HG03159 (cell line): ENCODE data around the gene GPATCH3.
A peak's percentile ranks its signal among the peaks of the same experiment; 100 is the strongest.
"Not testable (repeated sequence)": the region's sequence is repeated elsewhere in the genome, so short reads cannot be mapped to it uniquely, and the experiment has no call there.

Source experiments
- ATAC-seq: cut with Tn5 transposase; IDR thresholded peaks from one replicate; pipeline ENCODE4 v1.9.1; 2021; ENCODE audit warnings: mild to moderate bottlenecking, moderate library complexity; ENCODE audit not compliant: unreplicated experiment

The GPATCH3 gene, protein sequence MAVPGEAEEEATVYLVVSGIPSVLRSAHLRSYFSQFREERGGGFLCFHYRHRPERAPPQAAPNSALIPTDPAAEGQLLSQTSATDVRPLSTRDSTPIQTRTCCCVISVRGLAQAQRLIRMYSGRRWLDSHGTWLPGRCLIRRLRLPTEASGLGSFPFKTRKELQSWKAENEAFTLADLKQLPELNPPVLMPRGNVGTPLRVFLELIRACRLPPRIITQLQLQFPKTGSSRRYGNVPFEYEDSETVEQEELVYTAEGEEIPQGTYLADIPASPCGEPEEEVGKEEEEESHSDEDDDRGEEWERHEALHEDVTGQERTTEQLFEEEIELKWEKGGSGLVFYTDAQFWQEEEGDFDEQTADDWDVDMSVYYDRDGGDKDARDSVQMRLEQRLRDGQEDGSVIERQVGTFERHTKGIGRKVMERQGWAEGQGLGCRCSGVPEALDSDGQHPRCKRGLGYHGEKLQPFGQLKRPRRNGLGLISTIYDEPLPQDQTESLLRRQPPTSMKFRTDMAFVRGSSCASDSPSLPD

DNA sequence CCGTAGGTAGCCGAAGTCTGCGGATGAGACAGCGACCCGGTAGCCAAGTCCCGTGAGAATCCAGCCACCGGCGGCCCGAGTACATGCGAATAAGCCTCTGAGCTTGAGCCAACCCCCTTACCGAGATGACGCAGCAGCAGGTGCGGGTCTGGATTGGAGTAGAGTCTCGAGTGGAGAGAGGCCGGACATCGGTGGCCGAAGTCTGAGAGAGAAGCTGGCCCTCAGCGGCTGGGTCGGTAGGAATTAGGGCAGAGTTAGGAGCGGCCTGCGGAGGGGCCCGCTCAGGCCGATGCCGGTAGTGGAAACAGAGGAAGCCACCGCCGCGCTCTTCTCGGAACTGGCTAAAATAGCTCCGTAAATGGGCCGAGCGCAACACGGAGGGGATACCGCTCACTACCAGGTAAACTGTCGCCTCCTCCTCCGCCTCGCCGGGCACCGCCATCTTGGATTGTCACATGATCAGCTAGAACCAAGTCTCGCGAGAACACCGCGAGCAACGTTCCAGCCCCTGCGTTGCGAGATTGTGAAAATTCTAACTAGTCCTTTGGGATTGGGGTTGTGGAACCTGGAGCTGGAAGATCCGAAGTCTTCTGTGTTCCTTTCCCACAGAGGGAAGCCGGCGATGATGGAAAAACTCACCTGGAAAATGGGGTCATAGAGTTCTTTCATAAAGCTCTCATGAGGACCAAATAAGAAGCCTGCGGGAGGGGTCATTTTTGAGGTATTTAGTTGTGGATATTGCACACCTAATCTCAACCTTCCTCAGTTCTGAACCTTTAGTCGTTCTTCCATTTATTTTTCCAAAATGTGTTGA is at the start of gene GPATCH3:
TSS of gene GPATCH3 (minus strand) at position 467 of the 814 bp plus-strand sequence. CDS start at position 442, 25 bp downstream.
- ATAC-seq = peak; percentile 78

DNA sequence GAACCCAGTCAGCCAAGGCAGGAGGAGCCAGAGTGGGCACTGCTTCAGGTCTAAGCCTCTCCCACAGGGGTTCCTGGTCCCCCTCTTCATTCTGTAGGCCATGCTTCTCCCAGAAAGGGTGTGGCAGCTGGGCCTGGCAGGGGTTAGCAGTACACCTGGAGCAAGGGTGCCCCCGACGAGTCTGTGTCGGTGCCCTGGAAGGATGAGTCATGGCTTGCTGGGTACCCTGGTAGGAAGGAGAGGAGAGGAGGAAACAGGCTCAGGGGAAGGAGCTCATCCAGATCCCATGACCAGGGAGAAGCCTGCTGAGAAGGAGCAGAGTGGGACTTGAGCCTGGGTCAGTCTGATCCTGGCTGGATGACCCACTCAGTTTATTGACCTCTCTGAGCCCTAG is 49.7 kb upstream of the GPATCH3 start:
- no peak for ATAC-seq

DNA sequence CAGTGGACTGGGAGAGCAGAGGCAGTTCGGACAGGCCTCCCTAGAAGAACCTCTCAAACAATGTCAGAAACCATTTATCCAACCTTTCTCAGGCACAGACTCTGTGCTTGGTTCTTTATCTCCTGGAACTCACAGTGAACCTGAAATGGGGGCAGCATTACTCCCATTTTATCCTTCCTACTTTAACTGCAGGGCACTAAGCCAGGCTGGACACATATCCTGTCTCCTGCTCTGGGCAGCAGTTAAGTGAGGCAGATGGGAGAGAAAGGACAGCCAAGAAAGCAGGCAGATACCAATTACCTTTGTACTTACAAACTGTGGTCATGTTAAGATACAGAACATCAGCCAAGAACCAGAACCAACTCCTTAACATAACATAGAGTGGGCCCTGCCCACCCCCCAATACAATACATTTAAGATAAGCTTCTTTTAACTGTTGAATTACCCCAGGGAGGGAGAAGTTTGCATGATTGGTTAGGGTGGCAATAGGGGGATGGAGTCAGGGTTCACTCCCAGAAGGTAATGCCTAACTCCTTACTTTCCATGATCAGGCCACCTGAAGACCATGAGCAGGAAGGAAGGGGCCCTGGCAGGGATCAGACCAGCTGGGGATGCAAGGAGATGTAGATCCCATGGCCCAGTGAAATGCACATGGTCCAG is 49.1 kb upstream of the GPATCH3 start:
- ATAC-seq = no peak

DNA sequence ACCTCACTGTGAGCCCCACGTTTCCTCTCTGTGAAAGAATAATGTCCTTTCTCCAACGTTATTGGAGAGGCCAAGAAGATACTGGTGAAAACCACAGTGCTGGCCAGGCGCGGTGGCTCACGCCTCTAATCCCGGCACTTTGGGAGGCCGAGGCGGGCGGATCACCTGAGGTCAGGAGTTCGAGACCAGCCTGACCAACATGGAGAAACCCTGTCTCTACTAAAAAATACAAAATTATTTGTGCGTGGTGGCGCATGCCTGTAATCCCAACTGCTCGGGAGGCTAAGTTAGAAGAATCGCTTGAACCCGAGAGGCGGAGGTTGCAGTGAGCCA is 48.4 kb upstream of the GPATCH3 start:
- ATAC-seq = not testable (repeated sequence)

DNA sequence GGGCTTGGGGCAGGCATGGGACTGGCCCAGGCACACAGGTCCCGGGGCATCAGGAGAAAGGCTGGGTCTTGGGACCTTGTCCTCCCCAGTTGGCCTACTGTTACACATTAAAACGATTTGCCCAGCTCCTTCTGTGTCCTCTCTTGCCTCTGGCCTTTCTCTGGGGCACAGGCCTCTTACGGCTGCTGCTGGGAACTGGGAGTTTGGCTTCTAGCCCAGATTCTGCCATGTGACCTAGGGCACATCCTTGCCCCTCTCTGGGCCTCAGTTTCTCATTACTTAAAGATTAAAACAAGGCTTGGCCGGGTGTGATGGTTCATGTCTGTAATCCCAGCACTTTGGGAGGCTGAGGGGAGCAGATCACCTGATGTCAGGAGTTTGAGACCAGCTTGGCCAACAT is 46.0 kb upstream of the GPATCH3 start:
- no peak for ATAC-seq

DNA sequence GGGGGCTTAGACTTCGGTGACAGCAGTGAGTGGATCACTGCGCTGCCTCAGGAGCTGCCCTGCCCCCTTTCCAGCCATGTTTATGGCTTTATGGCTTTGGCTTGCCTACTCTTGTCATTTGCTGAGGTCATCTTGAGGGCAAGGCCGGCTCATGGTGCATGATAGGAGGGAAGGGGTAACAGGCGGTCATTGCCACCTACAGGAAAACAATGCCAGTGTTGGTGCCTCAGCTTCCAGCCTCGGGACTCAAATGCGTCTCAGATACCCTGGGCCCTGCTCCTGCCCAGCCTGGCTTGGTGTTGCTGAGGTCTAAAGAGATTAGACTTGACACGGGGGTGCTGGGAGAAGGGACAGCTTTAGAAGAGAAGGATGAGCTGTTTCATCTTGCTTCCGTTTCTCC is 45.5 kb upstream of the GPATCH3 start:
- no peak for ATAC-seq

DNA sequence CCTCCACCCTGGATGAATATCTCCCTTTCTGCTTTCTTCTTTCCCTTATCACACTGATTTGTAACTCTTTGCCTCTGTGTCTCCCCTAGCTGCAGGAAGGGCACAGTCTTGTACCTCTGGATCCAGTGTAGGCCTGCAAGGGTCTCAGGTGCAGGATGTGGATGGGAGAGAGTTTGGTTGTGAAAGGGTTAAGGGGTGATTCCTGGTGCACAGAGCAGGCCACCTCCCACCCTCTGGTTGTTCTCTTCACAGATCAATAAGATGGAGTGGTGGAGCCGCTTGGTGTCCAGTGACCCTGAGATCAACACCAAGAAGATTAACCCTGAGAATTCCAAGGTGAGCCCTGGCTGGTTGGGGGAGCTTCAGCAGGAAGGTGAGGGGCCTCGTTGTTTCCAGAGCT is 44.9 kb upstream of the GPATCH3 start:
- ATAC-seq = no peak

DNA sequence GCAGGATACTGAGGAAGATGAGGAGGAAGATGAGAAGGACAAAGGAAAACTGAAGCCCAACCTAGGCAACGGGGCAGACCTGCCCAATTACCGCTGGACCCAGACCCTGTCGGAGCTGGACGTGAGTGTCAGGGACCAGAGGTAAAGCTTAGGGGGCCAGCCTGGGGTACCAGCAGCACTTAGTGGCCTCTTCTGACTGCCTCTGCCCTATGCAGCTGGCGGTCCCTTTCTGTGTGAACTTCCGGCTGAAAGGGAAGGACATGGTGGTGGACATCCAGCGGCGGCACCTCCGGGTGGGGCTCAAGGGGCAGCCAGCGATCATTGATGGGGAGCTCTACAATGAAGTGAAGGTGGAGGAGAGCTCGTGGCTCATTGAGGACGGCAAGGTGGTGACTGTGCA is 42.4 kb upstream of the GPATCH3 start:
- ATAC-seq = no peak

DNA sequence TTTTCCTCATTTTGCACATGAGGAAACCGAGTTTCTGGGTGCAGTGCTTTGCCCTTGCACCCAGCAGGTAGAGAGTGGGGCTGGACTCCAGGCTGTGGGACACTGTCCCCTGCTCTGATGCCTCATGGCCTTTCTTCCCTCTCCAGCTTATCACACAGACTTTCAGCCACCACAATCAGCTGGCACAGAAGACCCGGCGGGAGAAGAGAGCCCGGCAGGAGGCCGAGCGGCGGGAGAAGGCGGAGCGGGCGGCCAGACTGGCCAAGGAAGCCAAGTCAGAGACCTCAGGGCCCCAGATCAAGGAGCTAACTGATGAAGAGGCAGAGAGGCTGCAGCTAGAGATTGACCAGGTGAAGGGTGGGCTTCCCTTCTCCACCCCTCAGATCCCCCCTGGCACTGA is 41.0 kb upstream of the GPATCH3 start:
- no peak for ATAC-seq

DNA sequence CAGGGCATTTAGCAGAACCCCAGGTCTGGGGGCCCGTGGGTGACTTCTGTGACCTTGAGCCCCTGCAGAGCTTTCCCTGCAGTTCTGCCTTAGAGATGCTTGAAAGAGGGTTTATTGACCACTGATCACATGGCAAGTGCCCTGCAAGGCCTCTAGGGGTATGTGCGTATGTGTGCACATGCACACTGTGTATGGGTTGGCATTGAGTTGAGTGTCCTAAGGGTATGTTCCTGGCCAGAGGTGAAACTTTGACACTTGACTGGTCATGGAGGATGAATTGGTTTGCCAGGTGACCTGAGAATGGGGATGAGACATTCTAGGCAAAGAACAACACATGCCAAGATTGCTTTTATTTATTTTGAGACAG is 38.4 kb upstream of the GPATCH3 start:
- no peak for ATAC-seq

DNA sequence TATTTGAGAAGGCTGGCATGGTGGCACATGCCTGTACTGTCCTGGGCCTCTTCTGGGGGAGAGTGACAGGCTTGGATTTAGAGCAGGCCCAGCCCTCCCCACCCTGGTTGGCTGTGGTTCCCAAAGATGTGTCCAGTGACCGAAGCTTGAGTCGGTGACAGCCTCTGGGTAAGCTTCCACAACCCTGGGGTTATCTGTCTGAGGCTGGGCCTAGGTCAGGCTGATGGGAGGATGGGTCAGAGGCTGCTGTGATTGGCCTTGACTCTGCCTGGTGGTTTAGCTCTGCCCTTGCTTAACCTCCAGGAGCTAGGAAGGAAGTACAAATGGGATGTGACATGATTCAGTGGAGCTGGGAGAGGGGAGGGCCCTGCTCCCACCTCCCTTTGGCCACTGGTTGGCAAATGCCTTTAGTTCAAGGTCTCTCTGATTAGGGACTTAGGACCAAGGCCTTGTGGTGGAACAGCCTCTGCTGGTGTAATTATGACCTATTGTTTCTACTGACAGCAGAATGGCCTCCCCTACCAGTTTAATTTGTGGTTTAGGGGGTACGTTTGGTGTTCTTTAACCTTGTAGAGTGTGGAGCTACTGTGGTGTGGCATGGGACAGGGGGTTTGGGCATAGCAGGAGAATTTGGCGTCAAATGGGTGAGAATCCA is 37.9 kb upstream of the GPATCH3 start:
- no peak for ATAC-seq

DNA sequence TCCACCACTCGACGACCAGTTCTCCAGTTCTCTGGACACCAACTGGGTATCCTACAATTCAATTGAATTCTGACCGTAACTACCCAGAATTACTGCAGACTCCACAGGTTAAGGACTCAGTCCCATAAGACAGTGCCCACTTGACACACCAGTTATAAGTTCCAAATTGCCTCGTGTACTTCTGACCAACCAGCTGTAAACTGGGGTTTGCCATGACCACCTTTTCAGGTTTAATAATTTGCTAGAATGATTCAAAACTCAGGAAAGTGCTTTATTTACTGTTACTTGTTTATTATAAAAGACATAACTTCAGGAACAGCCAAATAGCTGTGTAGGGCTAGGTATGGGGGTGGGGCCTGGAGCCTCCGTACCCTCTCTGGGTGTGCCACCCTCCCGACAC is 36.6 kb upstream of the GPATCH3 start:
- no peak for ATAC-seq

DNA sequence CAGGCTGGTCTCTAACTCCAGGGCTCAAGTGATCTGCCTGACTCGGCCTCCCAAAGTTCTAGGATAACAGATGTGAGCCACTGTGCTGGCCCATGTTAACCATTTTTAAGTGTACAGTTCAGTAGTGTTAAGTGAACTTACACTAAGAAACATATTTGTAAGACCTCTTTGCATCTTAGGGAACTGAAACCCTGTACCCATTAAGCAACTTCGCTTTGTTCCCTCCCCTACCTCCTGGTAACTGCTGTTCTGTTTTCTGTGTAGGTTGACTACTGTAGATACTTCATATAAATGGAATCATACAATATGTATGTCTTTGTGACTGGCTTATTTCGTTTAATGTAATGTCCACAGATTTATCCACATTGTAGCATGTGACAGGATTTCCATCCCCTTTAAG is 32.3 kb upstream of the GPATCH3 start:
- no peak for ATAC-seq

DNA sequence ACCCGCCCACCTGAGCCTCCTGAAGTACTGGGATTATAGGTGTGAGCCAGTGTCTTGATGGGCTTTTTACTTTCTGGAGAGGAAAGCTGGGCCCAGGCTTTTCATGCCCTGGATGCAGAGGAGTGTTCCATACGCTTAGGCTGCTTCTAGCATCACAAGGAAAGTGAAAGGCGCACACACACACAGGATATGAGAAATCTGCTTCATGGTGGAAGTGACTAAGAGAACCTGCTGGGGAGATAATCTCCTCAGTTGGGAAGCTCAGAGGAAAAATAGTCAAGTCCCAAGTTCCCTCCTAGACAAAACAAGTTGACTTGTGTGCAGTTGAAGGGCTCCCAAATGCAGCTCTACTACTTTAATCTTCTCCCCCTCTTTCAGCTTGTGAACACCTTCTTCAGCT is 23.4 kb upstream of the GPATCH3 start:
- ATAC-seq = no peak

DNA sequence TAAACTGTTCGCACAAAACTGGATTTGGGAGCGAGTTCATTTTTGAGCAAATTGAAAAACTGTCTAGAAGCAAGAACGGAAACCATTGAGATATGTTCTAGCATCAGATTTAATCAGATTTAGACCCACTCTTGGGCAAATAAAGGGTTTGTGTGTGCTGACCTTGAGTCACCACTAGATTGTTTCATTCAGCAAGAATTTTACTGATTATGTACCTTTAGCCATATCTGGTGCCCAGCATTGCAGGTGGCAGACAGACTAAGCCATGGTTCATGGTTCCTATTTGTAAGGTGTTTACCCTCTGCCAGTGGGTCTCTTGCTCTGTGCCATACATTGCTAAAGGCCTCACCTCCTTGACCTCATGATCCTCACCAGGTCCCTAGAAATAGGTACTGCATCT is 22.6 kb upstream of the GPATCH3 start:
- ATAC-seq = no peak

DNA sequence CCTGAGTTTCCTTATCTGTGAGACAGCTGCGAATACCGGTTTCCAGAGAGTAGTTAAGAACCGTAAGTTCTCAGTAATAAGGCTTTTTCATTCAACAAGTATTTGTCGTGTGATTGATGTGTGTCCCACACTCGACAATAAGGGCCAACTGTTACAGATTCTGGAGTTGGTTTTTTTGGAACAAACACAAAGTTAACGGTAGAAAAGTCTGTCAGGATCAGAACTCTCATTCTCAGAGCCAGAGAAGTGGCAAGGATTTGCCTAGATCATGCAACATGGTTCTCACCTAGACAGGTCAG is 22.1 kb upstream of the GPATCH3 start:
- no peak for ATAC-seq

DNA sequence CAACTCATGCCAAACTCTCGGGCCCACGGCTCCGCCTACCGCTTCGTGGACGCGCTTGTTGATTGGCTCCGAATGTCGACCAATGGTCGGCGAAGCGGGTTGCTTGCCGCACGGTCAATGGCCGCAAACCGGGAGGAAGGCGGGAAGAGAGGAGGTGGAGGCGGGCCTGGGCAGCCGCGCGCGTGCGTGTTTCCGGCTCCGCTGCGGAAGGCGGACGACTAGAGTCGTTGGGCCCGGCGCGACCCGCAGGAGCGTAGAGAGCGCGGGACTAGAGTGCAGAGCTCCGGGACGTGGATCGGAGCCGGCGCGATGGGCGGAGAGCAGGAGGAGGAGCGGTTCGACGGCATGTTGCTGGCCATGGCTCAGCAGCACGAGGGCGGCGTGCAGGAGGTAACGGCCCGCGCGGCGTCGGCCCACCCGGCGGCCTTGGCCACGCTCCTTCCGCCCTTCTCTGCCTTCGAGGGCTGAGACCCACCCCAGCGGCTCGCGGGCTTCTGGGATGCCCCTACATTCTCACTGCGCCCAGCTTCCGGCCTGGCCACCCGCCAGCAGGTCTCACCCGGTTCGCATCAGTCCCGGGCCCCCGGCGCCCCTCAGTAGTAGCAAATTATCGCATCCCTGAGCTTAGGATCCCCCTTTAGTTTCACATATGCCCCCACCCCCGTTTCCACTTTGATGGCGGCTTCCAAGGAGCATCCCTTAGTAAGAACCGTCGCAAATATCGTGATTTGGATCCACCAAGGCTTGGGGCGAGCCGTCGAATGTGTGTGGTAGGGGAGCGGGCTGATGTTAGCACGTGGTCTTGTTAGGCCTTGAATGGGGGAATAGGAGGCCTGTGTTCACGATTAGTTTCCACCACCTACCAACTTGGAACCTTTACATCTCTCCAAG is 21.5 kb upstream of the GPATCH3 start, which contains the start of gene NUDC:
TSS of gene NUDC (plus strand) at position 204 of the 891 bp plus-strand sequence. CDS start at position 310, 106 bp downstream.
- peak; percentile 96 for ATAC-seq

DNA sequence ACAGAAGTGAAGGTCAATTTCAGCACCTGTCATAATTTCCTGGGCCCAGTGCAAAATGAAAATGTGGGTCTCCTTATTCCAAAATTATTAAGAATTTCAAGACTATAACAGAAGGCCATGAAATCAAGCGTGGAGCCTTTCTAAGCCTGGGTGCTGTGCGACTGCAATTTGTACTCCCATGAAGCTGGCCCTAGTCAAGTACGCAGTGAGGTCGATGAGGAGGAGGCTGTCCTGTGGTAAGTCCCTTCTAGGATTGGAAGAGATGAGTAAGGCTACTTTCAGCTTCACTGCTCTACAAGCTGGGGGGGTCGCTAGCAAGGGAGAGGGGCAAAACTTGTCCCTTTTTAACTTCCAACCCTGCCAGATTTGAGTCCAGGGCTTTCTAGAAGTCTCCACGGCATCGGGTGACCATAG is 20.9 kb upstream of the GPATCH3 start:
- no peak for ATAC-seq

DNA sequence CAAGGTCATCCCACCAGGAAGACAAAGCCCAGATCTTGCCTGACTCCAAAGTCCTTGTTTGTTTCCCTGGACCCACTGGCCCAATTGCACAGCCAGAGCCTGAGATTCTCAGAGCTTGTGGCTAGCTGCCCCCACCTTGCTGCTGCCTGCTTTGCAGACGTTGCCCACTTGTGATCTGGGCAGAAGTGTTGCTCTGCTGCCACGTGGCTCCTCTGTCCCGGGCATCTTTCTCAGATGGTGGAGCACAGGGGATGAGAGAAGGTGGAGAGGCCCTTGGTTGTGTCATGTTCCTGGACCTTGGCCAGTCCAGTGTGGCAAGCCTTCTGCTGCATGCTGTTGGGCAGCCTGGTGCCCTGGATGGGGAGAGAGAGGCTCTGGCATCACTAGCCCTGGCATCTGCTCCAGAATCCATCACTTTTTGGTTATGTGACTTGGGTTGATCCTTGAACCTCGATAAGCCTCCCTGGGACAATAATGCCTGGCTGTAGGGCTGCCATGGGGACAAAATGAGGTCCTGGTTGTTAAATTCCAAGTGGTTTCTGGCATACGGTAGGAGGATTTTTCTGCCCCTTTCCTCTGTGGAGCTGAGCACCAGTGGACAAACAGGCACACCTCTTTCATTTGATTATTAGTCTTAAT is 15.1 kb upstream of the GPATCH3 start:
- no peak for ATAC-seq
